Activated CD4-positive, alpha-beta T cell treated with anti-CD3 and anti-CD28 coated beads, Interleukin-2, Interleukin-4, amounts not matched to agents 100 ng/mL and 50 ng/mL, durations not matched to agents 16 hours and 8 hours (primary cell): Measurements from ENCODE around the gene DDX17.
"Not testable (repeated sequence)": the region's sequence is repeated elsewhere in the genome, so short reads cannot be mapped to it uniquely, and the experiment has no call there.

Source experiments
- DNase-seq: peaks from one replicate; pipeline ENCODE4 v3.0.0-alpha.2; 2020; ENCODE audit warnings: low spot score

Gene DDX17

DNA sequence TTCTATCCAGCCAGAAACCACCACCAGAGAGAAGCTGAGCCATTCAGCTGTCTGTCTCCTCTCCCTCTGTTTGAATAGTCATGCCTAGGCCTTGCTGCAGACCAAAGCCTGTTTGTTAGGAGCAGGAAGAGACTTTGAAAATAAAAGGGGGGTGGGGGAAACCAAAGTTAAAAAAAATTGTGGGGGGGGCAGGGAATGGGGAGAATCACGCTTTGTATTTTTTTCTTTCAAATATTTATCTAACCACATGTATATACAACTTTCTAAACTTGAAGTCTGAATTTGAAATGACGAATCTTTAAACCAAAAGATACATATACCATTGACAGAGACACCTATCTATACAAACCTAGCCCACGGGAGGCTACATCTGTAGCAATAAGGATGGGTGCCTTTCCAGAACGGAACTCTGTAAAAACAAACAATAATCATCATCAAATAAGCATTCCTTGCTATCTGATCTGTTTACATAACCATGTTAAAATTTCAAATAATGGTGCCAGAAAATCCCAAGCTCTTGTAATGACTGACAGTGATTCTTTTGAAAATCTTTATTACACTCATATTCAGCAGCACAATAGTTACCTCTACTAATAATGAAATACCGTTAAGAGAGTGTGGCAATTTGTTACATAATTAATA lies 14.3 kb downstream of the DDX17 start:
- no peak for DNase-seq

DNA sequence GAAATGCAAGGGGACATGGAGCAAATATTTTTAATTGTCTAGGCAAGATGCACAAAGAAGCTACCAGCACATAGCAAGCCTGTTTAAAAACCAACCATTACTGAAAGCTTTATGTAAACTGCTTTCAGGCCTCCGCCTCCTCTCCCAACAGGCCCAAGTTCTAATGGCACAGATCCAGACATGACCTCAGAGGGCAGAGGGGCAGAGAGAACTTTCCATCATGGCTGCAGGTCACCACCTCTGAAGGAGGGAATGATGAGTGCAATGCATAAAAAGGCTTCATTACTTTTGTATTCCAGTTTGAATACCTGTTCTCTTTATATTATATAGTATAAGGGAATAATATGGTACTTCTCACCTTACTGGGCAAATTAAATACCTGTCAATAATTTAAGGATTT lies 15.2 kb downstream of the DDX17 start:
- no peak for DNase-seq

GRCh38 chr22:38490475-38490874 lies 15.6 kb downstream of the DDX17 start:
- no peak for DNase-seq

GRCh38 chr22:38489561-38490145 lies 16.5 kb downstream of the DDX17 start:
- DNase-seq: no peak

- no peak for DNase-seq
These were observed 17.0 kb downstream of the DDX17 start for GRCh38 chr22:38489142-38489541.

DNA sequence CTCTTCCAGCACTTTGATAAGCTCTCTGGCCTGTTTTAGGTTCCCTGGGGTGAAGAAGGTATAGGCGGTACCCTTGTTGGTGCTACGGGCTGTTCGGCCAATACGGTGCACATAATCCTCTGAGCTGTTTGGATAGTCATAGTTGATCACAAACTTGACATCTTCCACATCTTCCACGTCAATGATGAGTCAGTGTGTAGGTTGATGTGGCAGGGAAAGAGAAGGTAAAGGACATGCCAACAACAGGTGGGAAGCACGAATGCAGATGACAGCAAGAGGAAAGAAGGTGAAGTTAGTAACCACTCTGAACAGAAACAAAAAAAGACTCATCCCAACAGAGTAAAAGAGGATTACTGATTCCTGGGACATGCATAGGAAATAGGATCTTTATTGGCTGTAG lies 18.2 kb downstream of the DDX17 start:
- DNase-seq: no peak

DNA sequence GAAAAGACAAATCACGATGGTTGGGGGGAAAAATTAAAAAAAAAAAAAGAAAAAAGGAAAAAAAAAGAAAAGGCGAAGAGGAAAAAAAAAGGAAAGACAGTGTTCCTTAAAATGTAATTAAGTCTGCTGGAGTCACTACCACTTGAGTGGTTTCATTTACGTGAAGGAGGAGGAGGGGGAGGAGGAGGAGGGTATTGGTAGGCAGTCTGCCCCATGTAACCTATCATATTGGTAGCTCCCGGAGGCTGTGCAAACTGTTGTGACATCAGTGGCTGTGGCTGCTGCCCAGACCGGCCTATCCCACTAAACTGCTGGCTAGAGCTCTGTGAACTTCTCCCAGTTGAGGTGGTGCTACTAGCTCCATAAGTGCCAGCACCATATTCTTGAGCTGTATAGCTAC lies 20.3 kb downstream of the DDX17 start:
- no peak for DNase-seq

- no peak for DNase-seq
These were observed 21.9 kb downstream of the DDX17 start for GRCh38 chr22:38484244-38484643.

DNA sequence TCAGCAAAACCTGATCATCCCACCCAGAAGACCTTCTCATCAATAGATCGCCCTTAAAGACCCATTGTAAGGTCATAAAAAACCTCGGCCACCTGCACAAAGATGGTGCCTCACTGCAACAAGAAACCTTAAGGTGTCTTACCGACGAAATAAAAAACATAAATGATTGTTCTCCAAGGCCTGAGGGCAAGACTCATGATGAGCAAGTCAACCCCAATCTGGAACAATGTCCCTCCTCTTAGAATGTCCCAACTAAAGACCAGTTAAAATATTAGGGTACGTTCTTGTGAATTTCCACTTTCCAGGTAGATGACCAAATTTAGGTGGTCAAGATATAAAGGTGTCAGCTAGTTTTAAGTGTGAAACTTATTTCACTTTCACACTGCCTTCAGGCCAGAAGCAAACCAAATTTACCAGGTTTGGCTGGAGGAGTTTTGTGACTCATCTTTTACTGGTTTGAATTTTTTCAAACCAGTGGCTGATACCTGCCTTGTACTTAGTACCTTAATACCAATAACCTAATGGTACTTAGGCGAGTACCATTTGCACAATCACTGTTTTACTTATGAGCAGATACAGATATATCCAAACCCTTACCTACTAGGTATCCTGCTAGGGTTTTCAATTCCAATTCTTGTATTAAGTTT lies 23.3 kb downstream of the DDX17 start:
- no peak for DNase-seq

DNA sequence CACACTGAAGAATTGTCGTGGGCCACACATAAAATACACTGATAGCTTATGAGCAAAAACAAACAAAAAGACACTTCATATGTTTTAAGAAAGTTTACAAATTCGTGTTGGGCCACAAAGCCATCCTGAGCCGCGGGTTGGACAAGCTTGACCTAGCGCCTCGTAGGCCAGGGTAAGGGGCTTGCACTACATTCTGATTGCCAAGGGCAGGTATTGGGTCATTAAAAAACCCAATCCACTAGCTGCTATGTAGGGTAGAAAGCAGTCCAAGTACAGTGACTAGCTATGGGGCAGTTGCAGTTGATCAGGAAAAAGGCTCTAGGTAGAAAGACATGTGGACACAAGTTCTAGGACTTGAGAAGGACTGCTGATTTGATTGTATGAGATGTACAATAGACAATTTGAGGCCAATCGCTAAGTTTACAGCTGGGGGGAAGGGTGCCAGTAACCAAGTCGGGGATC lies 24.2 kb downstream of the DDX17 start:
- DNase-seq: no peak

DNA sequence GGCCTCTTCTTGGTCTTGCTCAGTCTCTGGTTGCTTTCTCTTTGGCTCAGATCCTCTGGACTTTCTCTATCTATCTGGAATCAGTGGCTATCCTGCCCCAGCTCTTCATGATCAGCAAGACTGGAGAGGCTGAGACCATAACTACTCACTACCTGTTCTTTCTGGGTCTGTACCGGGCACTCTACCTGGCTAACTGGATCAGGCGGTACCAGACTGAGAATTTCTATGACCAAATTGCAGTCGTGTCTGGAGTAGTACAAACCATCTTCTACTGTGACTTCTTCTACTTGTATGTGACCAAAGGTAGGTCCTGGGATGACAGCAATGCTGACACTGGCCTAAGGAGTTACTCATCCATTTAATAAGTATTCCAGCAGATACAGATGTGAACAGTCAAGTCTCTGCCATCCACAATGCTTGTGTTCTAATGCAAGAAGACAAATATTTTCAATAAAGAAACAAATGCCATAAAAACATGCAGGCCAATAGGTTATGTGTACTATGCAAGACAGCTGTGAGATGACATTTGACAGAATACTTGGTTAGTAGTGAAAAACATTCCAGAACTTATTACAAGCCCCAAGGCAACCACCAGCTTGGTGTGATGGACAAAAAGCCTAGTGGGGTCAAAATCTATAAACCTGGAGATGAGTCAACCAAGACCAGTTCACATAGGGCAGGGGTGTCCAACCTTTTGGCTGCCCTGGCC lies 24.8 kb downstream of the DDX17 start:
- no peak for DNase-seq

DNA sequence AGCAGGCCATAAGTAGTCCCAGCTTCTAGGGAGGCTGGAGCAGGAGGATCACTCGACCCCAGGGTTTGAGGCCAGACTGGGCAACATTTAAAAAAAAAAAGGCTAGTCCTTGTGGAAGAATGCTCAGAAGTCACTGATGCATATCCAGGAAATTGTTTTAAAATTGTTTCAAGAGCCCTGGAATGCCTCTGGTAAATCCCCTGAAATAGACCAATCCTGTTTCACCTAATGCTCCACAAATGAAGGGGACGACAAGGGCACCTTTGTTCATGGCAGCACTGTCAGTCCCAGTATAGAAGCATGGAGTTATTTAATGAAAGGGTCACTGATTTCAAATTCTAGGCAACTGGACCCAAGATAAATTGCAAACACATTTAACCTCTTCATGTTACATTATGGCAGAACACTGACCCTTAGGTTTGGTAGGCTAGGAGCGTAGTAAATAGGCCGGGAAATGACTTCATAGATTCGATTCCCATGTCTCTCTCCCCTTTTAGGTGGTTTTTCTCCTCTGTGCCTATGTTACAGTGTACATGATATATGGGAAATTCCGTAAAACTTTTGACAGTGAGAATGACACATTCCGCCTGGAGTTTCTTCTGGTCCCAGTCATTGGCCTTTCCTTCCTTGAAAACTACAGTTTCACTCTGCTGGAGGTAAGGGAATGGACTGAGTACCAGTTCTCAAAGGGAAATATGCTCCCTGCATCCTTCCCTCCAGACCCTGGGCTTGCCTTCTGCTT lies 26.8 kb downstream of the DDX17 start:
- no peak for DNase-seq

- DNase-seq: no peak
These were observed 28.5 kb downstream of the DDX17 start for GRCh38 chr22:38477585-38477984.

GRCh38 chr22:38474003-38474607 lies 32.0 kb downstream of the DDX17 start:
- DNase-seq: no peak

DNA sequence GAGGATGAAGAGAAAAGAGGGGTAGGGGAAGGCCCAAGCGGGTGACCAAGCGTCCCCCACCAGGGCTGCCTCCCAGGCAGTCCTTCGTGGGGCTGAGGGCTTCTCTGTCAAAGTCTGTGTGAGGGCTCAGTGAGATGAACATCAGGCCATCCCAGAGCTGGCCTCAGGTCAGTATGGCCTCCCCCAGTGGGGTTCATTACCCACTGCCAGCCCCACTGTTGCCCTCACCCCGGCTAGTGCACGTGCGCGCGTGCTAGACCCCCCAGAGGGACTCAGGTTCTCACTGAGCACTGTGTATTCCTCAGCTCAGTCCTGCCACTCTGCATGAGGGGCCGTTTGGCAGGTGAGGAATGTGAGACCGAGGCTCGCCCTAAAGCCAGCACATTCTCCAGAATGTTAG lies 34.9 kb downstream of the DDX17 start:
- no peak for DNase-seq

- DNase-seq: not testable (repeated sequence)
These were observed 35.9 kb downstream of the DDX17 start for GRCh38 chr22:38470179-38470578.

GRCh38 chr22:38469306-38469781 lies 36.8 kb downstream of the DDX17 start:
- DNase-seq: no peak

DNA sequence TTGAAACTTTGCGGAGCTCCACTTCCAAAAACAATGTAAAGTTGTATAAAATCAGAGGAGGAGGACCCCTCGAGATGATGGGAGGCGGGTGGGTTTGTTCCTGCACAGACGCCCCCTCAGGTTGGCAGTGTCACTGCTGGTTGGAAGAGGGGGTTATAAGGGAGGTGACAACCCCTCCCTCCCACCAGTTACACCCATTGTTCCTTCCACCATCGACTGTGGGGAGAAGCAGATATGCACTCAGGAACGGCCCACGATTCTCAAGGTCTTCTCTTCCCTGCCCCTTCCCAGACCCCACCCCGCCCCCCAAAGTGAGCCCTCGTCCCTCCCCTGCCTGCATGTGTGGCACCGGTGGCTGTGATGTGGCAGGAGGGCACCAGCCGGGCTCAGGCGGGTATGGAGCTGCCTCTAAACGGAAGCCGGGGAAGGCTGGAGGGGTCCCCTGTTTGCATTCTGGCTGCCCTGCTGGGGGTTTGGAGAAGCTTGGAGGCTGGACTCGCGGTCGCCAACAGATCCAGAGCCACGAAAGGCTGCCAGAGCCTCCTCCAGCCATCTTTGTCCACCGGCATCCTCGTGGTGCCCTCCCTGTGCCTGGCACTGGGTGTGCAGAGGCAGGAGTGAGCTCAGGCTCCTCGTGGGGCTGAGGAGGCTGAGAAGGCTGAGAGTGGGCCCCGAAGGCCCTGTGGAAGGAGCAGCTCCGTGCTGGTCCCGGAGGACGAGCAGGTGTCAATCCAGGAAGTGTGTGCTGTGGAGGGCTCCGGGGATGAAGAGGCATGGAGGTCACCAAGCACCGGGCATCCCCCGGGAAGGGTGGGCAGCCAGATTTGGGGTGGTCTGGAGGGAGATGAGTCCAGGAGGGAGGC lies 37.4 kb downstream of the DDX17 start:
- no peak for DNase-seq

- peak; percentile 34 for DNase-seq
These were observed 38.1 kb downstream of the DDX17 start, which contains the start of gene KDELR3 for GRCh38 chr22:38467904-38468442. KDELR3 (plus strand) TSS chr22:38468096; CDS start chr22:38468234, 138 bp downstream.

GRCh38 chr22:38467438-38467903 lies 38.6 kb downstream of the DDX17 start:
- no peak for DNase-seq
